Stimulated activated CD4-positive, alpha-beta T cell treated with anti-CD3 and anti-CD28 coated beads, Interleukin-12 subunit alpha, Interleukin-12 subunit beta, amount 100 ng/mL, for 4 hours (primary cell): ENCODE data around the gene ANXA1.

Experiments used
- DNase-seq: peaks from one replicate; pipeline ENCODE4 v3.0.0-alpha.2; 2020

ANXA1 gene

DNA sequence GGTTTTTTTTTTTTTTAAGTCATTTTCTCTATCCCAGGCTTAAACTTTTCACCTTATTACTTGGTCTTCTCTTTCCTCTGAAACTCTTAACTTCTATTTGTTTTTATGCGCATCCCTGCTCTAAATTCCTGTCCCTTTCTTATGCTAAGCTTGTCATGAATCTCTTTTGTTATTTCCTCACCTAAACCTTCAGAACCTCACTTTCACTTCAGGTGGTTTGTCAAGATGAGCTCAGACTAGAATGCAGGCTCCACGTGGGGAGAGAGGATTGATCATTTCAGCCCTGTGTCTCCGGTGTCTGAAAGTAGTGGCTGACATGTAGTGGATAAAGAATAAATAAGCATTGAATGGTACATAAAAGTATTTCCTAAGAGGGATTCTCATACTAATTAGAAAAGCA lies 63.6 kb downstream of the ANXA1 start:
- DNase-seq = no peak

DNA sequence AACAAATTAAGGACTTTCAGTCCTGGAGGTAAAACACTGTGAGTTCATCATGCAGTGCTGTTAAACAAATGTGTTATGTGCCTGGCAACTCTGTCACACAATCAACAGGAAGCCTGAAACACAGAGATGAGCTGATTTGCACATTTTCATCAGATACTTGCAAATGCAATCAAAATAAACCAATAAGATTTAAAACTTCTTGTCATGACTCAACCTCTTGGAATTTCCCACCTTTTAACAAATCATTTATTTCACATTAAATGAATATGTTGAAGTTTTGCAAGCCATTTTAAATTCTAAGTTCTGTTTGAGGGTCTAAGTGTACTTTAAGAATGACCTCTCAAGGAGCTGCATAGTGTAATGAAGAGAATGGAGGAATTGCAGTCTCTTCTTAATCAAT lies 64.4 kb downstream of the ANXA1 start:
- no peak for DNase-seq
